HepG2 (cell line): ENCODE measurements around the gene FUBP3. TPM values are rescaled to one million over a fixed set of nuclear protein-coding genes. Genes with fewer than 3 reads are reported as not detected.

Experiments
- ATAC-seq: fragments of 200-7000 bp; cut with Tn5 transposase; 3 replicates; pipeline ENCODE4 v1.9.1; 2020; ENCODE audit warnings: mild to moderate bottlenecking, moderate library complexity
- BruUV-seq: library from RNA; stranded (reverse); fragments of 400-500 nt; replicated peaks from 2 replicates; lab custom pipeline; 2021; lab: Mats Ljungman, UMichigan
- CTCF ChIA-PET: fragments of 300-600 bp; formaldehyde crosslinking; extraction: SDS; loops from one replicate; lab custom pipeline; 2021; ENCODE audit warnings: low total read pairs, inconsistent platforms, low intra/inter-chr PET ratio; lab: Yijun Ruan, JAX
- POLR2A ChIA-PET: fragments of 350-600 bp; sonication (Branson Sonifier 250); formaldehyde crosslinking; loops from one replicate; lab custom pipeline; 2020; ENCODE audit warnings: antibody characterized with exemption, inconsistent platforms; lab: Yijun Ruan, JAX
- DNase-seq: peaks from one replicate; pipeline ENCODE4 v3.0.0-alpha.2; 2015; ENCODE audit warnings: low spot score
- FAIRE-seq: peaks from 3 replicates; lab custom pipeline; 2011; peaks lifted over from hg19 to GRCh38; lab: Jason Lieb, UNC
- H2AFZ ChIP-seq: one replicate; pipeline ENCODE4 v1.6.1; 2011; ENCODE audit warnings: low read length, inconsistent platforms
- H3K27ac ChIP-seq: fragments of 300-600 bp; 3 replicates; pipeline ENCODE4 v1.8.0; 2011; ENCODE audit warnings: mixed run types, mild to moderate bottlenecking, mixed read lengths, low read length, inconsistent platforms; ENCODE audit not compliant: insufficient read depth; ENCODE audit errors: extremely low read length
- H3K27me3 ChIP-seq, 2 experiments: fragments of 200-600 bp in 1 of 2; 2 replicates in 1 of 2; 3 replicates in 1 of 2; pipeline versions ENCODE4 v1.6.0 to v1.8.0; 2011; ENCODE audit warnings: low read length in 2 of 2, mild to moderate bottlenecking in 2 of 2, moderate library complexity in 2 of 2, inconsistent platforms in 1 of 2; ENCODE audit not compliant: insufficient read depth in 2 of 2, control insufficient read depth in 1 of 2
- H3K36me3 ChIP-seq, 2 experiments: fragments of 200-600 bp in 1 of 2; replicated peaks in 1 of 2; 2 replicates in 1 of 2; 3 replicates in 1 of 2; pipeline versions ENCODE4 v1.5.1 to v1.8.0; 2011; ENCODE audit warnings: low read length in 2 of 2, inconsistent platforms in 1 of 2; ENCODE audit not compliant: insufficient read depth in 2 of 2, control insufficient read depth in 1 of 2
- H3K4me1 ChIP-seq: 2 replicates; pipeline ENCODE4 v1.5.1; 2012; ENCODE audit warnings: low read length, inconsistent platforms; ENCODE audit not compliant: insufficient read depth
- H3K4me2 ChIP-seq: 2 replicates; pipeline ENCODE4 v1.6.0; 2011; ENCODE audit warnings: low read depth, low read length, inconsistent platforms
- H3K4me3 ChIP-seq, 3 experiments: fragments of 200-600 bp in 1 of 3; sonication (generic), shearing (Covaris generic) in 1 of 3; replicated peaks in 1 of 3; 2 replicates each; pipeline ENCODE4 v1.5.1; 2011 to 2016; ENCODE audit warnings: low read length in 3 of 3, inconsistent platforms in 2 of 3, low read depth in 2 of 3, mild to moderate bottlenecking in 2 of 3, control low read depth in 1 of 3, mixed read lengths in 1 of 3; ENCODE audit not compliant: insufficient read depth in 1 of 3
- H3K79me2 ChIP-seq: one replicate; pipeline ENCODE4 v1.6.1; 2011; ENCODE audit warnings: low read length, inconsistent platforms; ENCODE audit not compliant: insufficient read depth
- H3K9ac ChIP-seq: 2 replicates; pipeline ENCODE4 v1.6.0; 2011; ENCODE audit warnings: mild to moderate bottlenecking, low read depth, low read length, inconsistent platforms; ENCODE audit not compliant: insufficient read depth
- H3K9me3 ChIP-seq: 2 replicates; pipeline ENCODE4 v1.5.1; 2012; ENCODE audit warnings: mild to moderate bottlenecking, low read length
- H4K20me1 ChIP-seq: 2 replicates; pipeline ENCODE4 v1.6.0; 2011; ENCODE audit warnings: inconsistent platforms, mild to moderate bottlenecking, low read length, moderate library complexity; ENCODE audit not compliant: insufficient read depth
- AGO2 ChIP-seq: fragments of 200-400 bp; formaldehyde crosslinking; optimal IDR thresholded peaks from 2 replicates; pipeline ENCODE3; 2017; ENCODE audit warnings: mild to moderate bottlenecking, low read depth, low read length, moderate library complexity
- DZIP1 ChIP-seq: sonication (generic); formaldehyde crosslinking; IDR thresholded peaks from 2 replicates; pipeline ENCODE4 v1.5.0; 2020; ENCODE audit warnings: mild to moderate bottlenecking, missing genetic modification reagents
- KLF13 ChIP-seq: sonication (generic); formaldehyde crosslinking; IDR thresholded peaks from 2 replicates; pipeline ENCODE4 v1.4.0; 2020; ENCODE audit warnings: mild to moderate bottlenecking, missing genetic modification reagents
- ZNF205 ChIP-seq: IDR thresholded peaks from 2 replicates; pipeline ENCODE4 v1.6.1; 2018; ENCODE audit warnings: missing biosample characterization, missing genetic modification reagents
- ZNF251 ChIP-seq: sonication (generic); formaldehyde crosslinking; IDR thresholded peaks from 2 replicates; pipeline ENCODE4 v1.9.0; 2021; ENCODE audit warnings: mild to moderate bottlenecking, missing genetic modification reagents
- WGBS: methylation state at CpG from one replicate; pipeline ENCODE4 v1.1.6; 2017; ENCODE audit warnings: low lambda C conversion rate; 5-methylcytosine and 5-hydroxymethylcytosine counted together
- in situ Hi-C: cut with HindIII; loops from 2 replicates; pipeline ENCODE4 v1.10.0; 2017; ENCODE audit warnings: low pct_unique_long_range_greater_than_20kb; ENCODE audit not compliant: extremely low pct_ligation_motif_present
- intact Hi-C: fragments of 100-400 bp; cut with micrococcal nuclease; formaldehyde crosslinking; loops from one replicate; pipeline ENCODE4 v1.10.0; 2022; ENCODE audit not compliant: unreplicated experiment
- polyA plus RNA-seq, 8 experiments: library from polyadenylated mRNA; depleted of rRNA in 3 of 8; stranded (reverse) in 7 of 8; unstranded in 1 of 8; fragments of >200 nt; fragmentation: Illumina TruSeq in 4 of 8; extraction: Trizol in 4 of 8; gene quantifications; 2 replicates each; pipeline versions ENCODE4 v1.2.1 to v1.2.3, GENCODE V29; 2011 to 2016; ENCODE audit warnings: low read depth in 4 of 8, missing spikeins in 1 of 8, mixed read lengths in 1 of 8; ENCODE audit not compliant: insufficient read depth in 1 of 8
- total RNA-seq, 5 experiments: library from RNA; depleted of rRNA; stranded (reverse); fragments of >200 nt; fragmentation: Illumina TruSeq; extraction: Trizol; gene quantifications; 2 replicates each; pipeline ENCODE4 v1.2.3, GENCODE V29; 2016; ENCODE audit warnings: low read depth in 1 of 5

FUBP3 gene
- total and polyA plus RNA-seq, 2 of the 13 experiments (the other 11 are each of a cell fraction or from before 2014, with no cell fraction given): 28.7 to 40.0 TPM

- no peak for TF ChIP-seq DZIP1 (CRISPR knock-in tag)
- TF ChIP-seq, all 625 proteins: peak for 0
These were observed 57.3 kb downstream of the FUBP3 start (continued) for GRCh38 chr9:130636648-130637020.

- no peak overlapping the region for H3K4me3 ChIP-seq
- ATAC-seq: no peak
- WGBS: 96% methylated on average over 37 of the region's 37 CpGs
- no peak for FAIRE-seq
- no peaks in the 10 kb centered on the region for H3K4me1 ChIP-seq
- TF ChIP-seq ZNF251 (CRISPR knock-in tag): no peak
- no peak for TF ChIP-seq KLF13 (CRISPR knock-in tag)
- TF ChIP-seq AGO2: peak; percentile 65
- TF ChIP-seq ZNF205: no peak
- no peaks in the 10 kb centered on the region for H3K79me2 ChIP-seq
- no peak overlapping the region for H2AFZ ChIP-seq
- H4K20me1 ChIP-seq: no peaks in the 10 kb centered on the region
- intact Hi-C loops (no loop called here), in situ Hi-C loops (no loop called here)
- no TSS peak for BruUV-seq
- no peak overlapping the region for H3K4me2 ChIP-seq
- H3K9me3 ChIP-seq: no peaks in the 10 kb centered on the region
- H3K9ac ChIP-seq: no peak overlapping the region
- H3K36me3 ChIP-seq: peaks cover 23 to 36% of the 10 kb centered on the region in 2 experiments; a peak in 4 of 5 replicates
- CTCF ChIA-PET: no interaction called here
- H3K27ac ChIP-seq: no peak overlapping the region
- DNase-seq: no peak
- POLR2A ChIA-PET: no interaction called here
- no peaks in the 10 kb centered on the region for H3K27me3 ChIP-seq
These were observed 59.1 kb downstream of the FUBP3 start for GRCh38 chr9:130638284-130639123.
